H9 (cell line): ENCODE measurements around the gene AP3S2. TPM values are rescaled to one million over a fixed set of nuclear protein-coding genes. Genes with fewer than 3 reads are reported as not detected.

Experiments used
- DNase-seq: peaks from one replicate; pipeline ENCODE4 v3.0.0-alpha.2; 2017
- H2AFZ ChIP-seq: one replicate; pipeline ENCODE4 v1.6.1; 2013; ENCODE audit warnings: mild to moderate bottlenecking, low read length, control low read depth, moderate library complexity
- H2AK5ac ChIP-seq: 2 replicates; pipeline ENCODE4 v1.6.1; 2013; ENCODE audit warnings: low read length, control low read depth, mixed read lengths; ENCODE audit not compliant: insufficient read length
- H2BK120ac ChIP-seq: one replicate; pipeline ENCODE4 v1.6.1; 2013; ENCODE audit warnings: low read depth, mild to moderate bottlenecking, low read length, control low read depth, inconsistent platforms; ENCODE audit not compliant: poor library complexity, severe bottlenecking
- H2BK12ac ChIP-seq: 2 replicates; pipeline ENCODE4 v1.6.1; 2013; ENCODE audit warnings: low read length, control low read depth, mixed read lengths, low read depth; ENCODE audit not compliant: insufficient read length
- H2BK15ac ChIP-seq: 2 replicates; pipeline ENCODE4 v1.6.1; 2013; ENCODE audit warnings: low read depth, low read length, control low read depth
- H2BK20ac ChIP-seq: one replicate; pipeline ENCODE4 v1.6.1; 2013; ENCODE audit warnings: low read depth, mild to moderate bottlenecking, low read length, control low read depth, inconsistent platforms; ENCODE audit not compliant: poor library complexity, severe bottlenecking
- H2BK5ac ChIP-seq: 2 replicates; pipeline ENCODE4 v1.6.1; 2013; ENCODE audit warnings: low read length, control low read depth, mixed read lengths; ENCODE audit not compliant: insufficient read length
- H3K14ac ChIP-seq: 2 replicates; pipeline ENCODE4 v1.6.1; 2013; ENCODE audit warnings: low read length, control low read depth; ENCODE audit not compliant: insufficient read depth
- H3K18ac ChIP-seq: 2 replicates; pipeline ENCODE4 v1.6.1; 2013; ENCODE audit warnings: low read depth, mild to moderate bottlenecking, mixed read lengths, low read length, control low read depth; ENCODE audit not compliant: insufficient read length
- H3K23ac ChIP-seq: 2 replicates; pipeline ENCODE4 v1.6.1; 2013; ENCODE audit warnings: low read length, control low read depth, mixed read lengths, low read depth; ENCODE audit not compliant: insufficient read length
- H3K23me2 ChIP-seq: 2 replicates; pipeline ENCODE4 v1.6.1; 2013; ENCODE audit warnings: low read depth, mild to moderate bottlenecking, mixed read lengths, low read length, control low read depth; ENCODE audit not compliant: insufficient read length, poor library complexity, severe bottlenecking
- H3K27ac ChIP-seq: 2 replicates; pipeline ENCODE4 v1.5.1; 2013; ENCODE audit warnings: low read length, control low read depth, mixed read lengths, low read depth; ENCODE audit not compliant: insufficient read length
- H3K27me3 ChIP-seq: 2 replicates; pipeline ENCODE4 v1.6.1; 2013; ENCODE audit warnings: low read length, control low read depth, inconsistent platforms; ENCODE audit not compliant: insufficient read depth
- H3K4ac ChIP-seq: 2 replicates; pipeline ENCODE4 v1.6.1; 2013; ENCODE audit warnings: low read depth, mild to moderate bottlenecking, control low read depth, inconsistent platforms, low read length, moderate library complexity
- H3K4me1 ChIP-seq: 2 replicates; pipeline ENCODE4 v1.6.1; 2013; ENCODE audit warnings: low read length, control low read depth, inconsistent platforms; ENCODE audit not compliant: insufficient read depth
- H3K4me2 ChIP-seq: 2 replicates; pipeline ENCODE4 v1.6.1; 2013; ENCODE audit warnings: low read length, control low read depth, mixed read lengths; ENCODE audit not compliant: insufficient read length, insufficient read depth
- H3K56ac ChIP-seq: 2 replicates; pipeline ENCODE4 v1.6.1; 2013; ENCODE audit warnings: low read depth, mild to moderate bottlenecking, mixed read lengths, low read length, control low read depth; ENCODE audit not compliant: insufficient read length
- H3K79me1 ChIP-seq: 2 replicates; pipeline ENCODE4 v1.6.1; 2013; ENCODE audit warnings: low read depth, mild to moderate bottlenecking, moderate library complexity, low read length, control low read depth, inconsistent platforms; ENCODE audit not compliant: insufficient read depth, poor library complexity, severe bottlenecking
- H3K79me2 ChIP-seq: 2 replicates; pipeline ENCODE4 v1.6.1; 2013; ENCODE audit warnings: low read length, control low read depth, inconsistent platforms; ENCODE audit not compliant: insufficient read depth
- H3K9ac ChIP-seq: 2 replicates; pipeline ENCODE4 v1.6.1; 2013; ENCODE audit warnings: low read length, control low read depth, mixed read lengths; ENCODE audit not compliant: insufficient read length; ENCODE audit errors: extremely low read depth
- H3K9me3 ChIP-seq: one replicate; pipeline ENCODE4 v1.6.1; 2013; ENCODE audit warnings: low read depth, low read length, inconsistent platforms; ENCODE audit not compliant: control insufficient read depth
- H3T11ph ChIP-seq: one replicate; pipeline ENCODE4 v1.6.1; 2013; ENCODE audit warnings: mild to moderate bottlenecking, low read length, control low read depth, inconsistent platforms
- H4K20me1 ChIP-seq: one replicate; pipeline ENCODE4 v1.6.1; 2013; ENCODE audit not compliant: control insufficient read depth, insufficient read length, insufficient read depth
- H4K5ac ChIP-seq: 2 replicates; pipeline ENCODE4 v1.6.1; 2013; ENCODE audit warnings: low read depth, mild to moderate bottlenecking, mixed read lengths, low read length, control low read depth; ENCODE audit not compliant: insufficient read length
- H4K8ac ChIP-seq: replicated peaks from 2 replicates; pipeline ENCODE4 v1.6.1; 2013; ENCODE audit warnings: low read length, control low read depth, mixed read lengths, low read depth; ENCODE audit not compliant: insufficient read length
- H4K91ac ChIP-seq: 2 replicates; pipeline ENCODE4 v1.6.1; 2013; ENCODE audit warnings: low read depth, mild to moderate bottlenecking, moderate library complexity, mixed read lengths, low read length, control low read depth; ENCODE audit not compliant: insufficient read length
- H3K27ac Mint-ChIP-seq, 3 experiments: 2 replicates in 2 of 3; 3 replicates in 1 of 3; pipeline ENCODE4 v1.8.0; 2020 to 2021; ENCODE audit warnings: mixed read lengths in 3 of 3, mild to moderate bottlenecking in 1 of 3, moderate library complexity in 1 of 3
- H3K27me3 Mint-ChIP-seq: 2 replicates; pipeline ENCODE4 v1.8.0; 2021; ENCODE audit warnings: low read depth, mild to moderate bottlenecking, moderate library complexity, mixed read lengths
- H3K36me3 Mint-ChIP-seq, 3 experiments: 2 replicates in 2 of 3; 3 replicates in 1 of 3; pipeline ENCODE4 v1.8.0; 2020 to 2021; ENCODE audit warnings: low read depth in 3 of 3, mixed read lengths in 3 of 3; ENCODE audit not compliant: insufficient read depth in 1 of 3
- H3K4me1 Mint-ChIP-seq, 2 experiments: 2 replicates each; pipeline ENCODE4 v1.8.0; 2020; ENCODE audit warnings: mixed read lengths in 2 of 2
- H3K4me3 Mint-ChIP-seq, 2 experiments: 2 replicates in 1 of 2; 3 replicates in 1 of 2; pipeline ENCODE4 v1.8.0; 2020 to 2021; ENCODE audit warnings: mild to moderate bottlenecking in 2 of 2, mixed read lengths in 2 of 2, moderate library complexity in 1 of 2
- H3K9me3 Mint-ChIP-seq, 2 experiments: 2 replicates in 1 of 2; 3 replicates in 1 of 2; pipeline ENCODE4 v1.8.0; 2020; ENCODE audit warnings: mild to moderate bottlenecking in 2 of 2, mixed read lengths in 2 of 2, moderate library complexity in 1 of 2
- WGBS: extraction: QIAGEN DNeasy Blood & Tissue Kit; methylation state at CpG from one replicate; pipeline ENCODE4 v1.1.7; 2013; ENCODE audit warnings: missing lambda C conversion rate, low lambda C conversion rate, mixed read lengths; ENCODE audit not compliant: insufficient read length; ENCODE audit errors: extremely low coverage; 5-methylcytosine and 5-hydroxymethylcytosine counted together
- total RNA-seq: library from RNA; stranded (reverse); gene quantifications from 2 replicates; pipeline ENCODE4 v1.2.1, GENCODE V29; 2021
- TF ChIP-seq, protein P1 (sequence below): fragments of 200-600 bp; sonication (generic); conservative IDR thresholded peaks from 3 replicates; pipeline ENCODE4 v1.8.0; 2021; ENCODE audit warnings: antibody characterized with exemption, mild to moderate bottlenecking

Gene AP3S2
- total RNA-seq, 1 experiment from 2014 or later: 33.9 TPM

DNA sequence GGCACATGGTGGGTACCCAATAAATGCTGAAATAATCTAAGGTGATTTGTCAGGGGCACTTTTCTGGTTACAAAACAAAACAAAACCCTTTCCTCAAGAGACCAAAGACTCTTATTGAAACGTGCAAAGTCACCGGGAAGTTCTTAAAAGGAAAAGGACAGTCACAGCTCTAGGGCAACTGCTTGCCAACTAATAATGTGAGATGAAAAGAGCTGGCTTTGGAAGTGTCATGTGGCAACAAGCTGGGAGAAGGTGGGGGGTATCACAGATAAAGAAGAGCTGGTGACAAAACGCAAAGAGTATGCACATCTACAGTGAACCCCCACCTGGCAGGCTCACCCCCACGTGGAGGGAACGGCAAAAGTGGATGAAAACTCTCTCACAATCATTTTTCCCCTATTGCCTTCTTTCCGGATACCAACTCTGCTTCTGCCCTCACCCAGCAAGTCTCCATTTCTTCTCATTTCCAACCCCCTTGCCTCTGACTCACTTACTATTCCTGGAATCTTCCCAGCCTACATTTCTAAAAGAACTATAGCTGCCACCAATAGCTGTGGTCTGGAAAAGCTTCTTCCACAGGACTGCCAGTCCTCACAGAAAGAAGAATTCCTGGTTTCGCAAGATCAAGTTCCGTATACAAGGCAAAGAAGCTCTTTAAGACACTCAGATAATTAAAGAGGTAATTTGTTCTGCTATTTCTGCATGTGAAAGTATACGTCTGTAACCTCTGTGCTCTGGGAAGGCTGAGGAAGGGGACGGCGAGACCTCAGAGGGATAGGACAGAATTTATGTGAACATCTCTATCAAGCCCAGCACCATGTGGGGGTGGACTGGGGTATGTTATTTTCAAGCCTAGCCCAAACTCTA lies 57.3 kb downstream of the AP3S2 start:
- H2BK20ac ChIP-seq: no peak overlapping the region
- no peak overlapping the region for H2AFZ ChIP-seq
- H3K4ac ChIP-seq: no peak overlapping the region
- no peaks in the 10 kb centered on the region for H3K9me3 Mint-ChIP-seq
- H3K4me1 Mint-ChIP-seq: no peaks in the 10 kb centered on the region
- no peak overlapping the region for H3K23ac ChIP-seq
- no peak overlapping the region for H3K14ac ChIP-seq
- no peaks in the 10 kb centered on the region for H3K79me2 ChIP-seq
- H3K18ac ChIP-seq: no peak overlapping the region
- no peak overlapping the region for H3K56ac ChIP-seq
- H4K20me1 ChIP-seq: no peaks in the 10 kb centered on the region
- H2BK5ac ChIP-seq: no peak overlapping the region
- no peak overlapping the region for H2AK5ac ChIP-seq
- H3K27ac ChIP-seq: no peak overlapping the region
- no peak overlapping the region for H4K91ac ChIP-seq
- no peaks in the 10 kb centered on the region for H3K27me3 Mint-ChIP-seq
- H3K36me3 Mint-ChIP-seq: peaks cover 5 to 50% (median 38%) of the 10 kb centered on the region in 3 experiments; a peak in 6 of 7 replicates
- TF ChIP-seq, protein P1, sequence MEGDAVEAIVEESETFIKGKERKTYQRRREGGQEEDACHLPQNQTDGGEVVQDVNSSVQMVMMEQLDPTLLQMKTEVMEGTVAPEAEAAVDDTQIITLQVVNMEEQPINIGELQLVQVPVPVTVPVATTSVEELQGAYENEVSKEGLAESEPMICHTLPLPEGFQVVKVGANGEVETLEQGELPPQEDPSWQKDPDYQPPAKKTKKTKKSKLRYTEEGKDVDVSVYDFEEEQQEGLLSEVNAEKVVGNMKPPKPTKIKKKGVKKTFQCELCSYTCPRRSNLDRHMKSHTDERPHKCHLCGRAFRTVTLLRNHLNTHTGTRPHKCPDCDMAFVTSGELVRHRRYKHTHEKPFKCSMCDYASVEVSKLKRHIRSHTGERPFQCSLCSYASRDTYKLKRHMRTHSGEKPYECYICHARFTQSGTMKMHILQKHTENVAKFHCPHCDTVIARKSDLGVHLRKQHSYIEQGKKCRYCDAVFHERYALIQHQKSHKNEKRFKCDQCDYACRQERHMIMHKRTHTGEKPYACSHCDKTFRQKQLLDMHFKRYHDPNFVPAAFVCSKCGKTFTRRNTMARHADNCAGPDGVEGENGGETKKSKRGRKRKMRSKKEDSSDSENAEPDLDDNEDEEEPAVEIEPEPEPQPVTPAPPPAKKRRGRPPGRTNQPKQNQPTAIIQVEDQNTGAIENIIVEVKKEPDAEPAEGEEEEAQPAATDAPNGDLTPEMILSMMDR: no peak
- H3T11ph ChIP-seq: no peak overlapping the region
- no peaks in the 10 kb centered on the region for H3K23me2 ChIP-seq
- H4K8ac ChIP-seq: no peak overlapping the region
- no peaks in the 10 kb centered on the region for H3K79me1 ChIP-seq
- DNase-seq: no peak
- H3K4me2 ChIP-seq: no peak overlapping the region
- no peaks in the 10 kb centered on the region for H3K27me3 ChIP-seq
- no peak overlapping the region for H4K5ac ChIP-seq
- no peaks in the 10 kb centered on the region for H3K9me3 ChIP-seq
- H2BK120ac ChIP-seq: no peak overlapping the region
- no peak overlapping the region for H2BK15ac ChIP-seq
- H3K9ac ChIP-seq: no peak overlapping the region
- no peak overlapping the region for H3K27ac Mint-ChIP-seq
- WGBS: no CpG with 5 or more reads among the region's 11 CpGs
- H2BK12ac ChIP-seq: no peak overlapping the region
- no peak overlapping the region; a peak in 1 of 5 replicates for H3K4me3 Mint-ChIP-seq
- no peaks in the 10 kb centered on the region for H3K4me1 ChIP-seq
